GM13977 (cell line): ENCODE data around the gene TBC1D13.
"Not testable (repeated sequence)": the region's sequence is repeated elsewhere in the genome, so short reads cannot be mapped to it uniquely, and the experiment has no call there.

ENCODE experiments used
- DNase-seq: peaks from one replicate; pipeline ENCODE4 v3.0.0; 2012; ENCODE audit warnings: low spot score
- in situ Hi-C: fragments of 300-500 bp; cut with MboI; formaldehyde crosslinking; loops from one replicate; pipeline ENCODE4 v1.12.0; 2022; ENCODE audit warnings: low sequenced_read_pairs, low pct_unique_long_range_greater_than_20kb, mixed read lengths, inconsistent platforms; ENCODE audit not compliant: unreplicated experiment
- TF ChIP-seq, protein P1 (sequence below): IDR thresholded peaks from 2 replicates; pipeline ENCODE4 v1.5.1; 2012; ENCODE audit warnings: mild to moderate bottlenecking, control low read depth; ENCODE audit not compliant: insufficient read depth; ENCODE audit errors: extremely low read depth, missing control alignments

TBC1D13 gene

DNA sequence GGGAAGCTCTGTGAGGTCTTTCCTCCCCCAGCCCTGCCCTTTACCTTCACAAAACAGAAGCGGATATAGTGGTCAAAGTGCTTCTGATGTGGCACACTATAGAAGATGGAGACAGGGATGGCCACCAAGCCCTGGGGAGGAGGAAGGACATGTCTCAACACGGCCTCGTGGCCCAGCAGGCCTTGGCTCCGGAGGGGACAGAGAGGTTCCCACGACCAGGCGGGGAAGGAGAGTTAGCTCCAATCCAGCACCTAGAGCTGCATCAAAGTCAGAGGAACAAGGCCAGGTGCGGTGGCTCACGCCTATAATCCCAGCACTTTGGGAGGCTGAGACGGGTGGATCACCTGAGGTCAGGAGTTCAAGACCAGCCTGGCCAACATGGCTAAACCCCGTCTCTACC, 46.6 kb downstream of the TBC1D13 start:
- no peak for DNase-seq
- in situ Hi-C loops = no loop called here
- TF ChIP-seq, protein P1, sequence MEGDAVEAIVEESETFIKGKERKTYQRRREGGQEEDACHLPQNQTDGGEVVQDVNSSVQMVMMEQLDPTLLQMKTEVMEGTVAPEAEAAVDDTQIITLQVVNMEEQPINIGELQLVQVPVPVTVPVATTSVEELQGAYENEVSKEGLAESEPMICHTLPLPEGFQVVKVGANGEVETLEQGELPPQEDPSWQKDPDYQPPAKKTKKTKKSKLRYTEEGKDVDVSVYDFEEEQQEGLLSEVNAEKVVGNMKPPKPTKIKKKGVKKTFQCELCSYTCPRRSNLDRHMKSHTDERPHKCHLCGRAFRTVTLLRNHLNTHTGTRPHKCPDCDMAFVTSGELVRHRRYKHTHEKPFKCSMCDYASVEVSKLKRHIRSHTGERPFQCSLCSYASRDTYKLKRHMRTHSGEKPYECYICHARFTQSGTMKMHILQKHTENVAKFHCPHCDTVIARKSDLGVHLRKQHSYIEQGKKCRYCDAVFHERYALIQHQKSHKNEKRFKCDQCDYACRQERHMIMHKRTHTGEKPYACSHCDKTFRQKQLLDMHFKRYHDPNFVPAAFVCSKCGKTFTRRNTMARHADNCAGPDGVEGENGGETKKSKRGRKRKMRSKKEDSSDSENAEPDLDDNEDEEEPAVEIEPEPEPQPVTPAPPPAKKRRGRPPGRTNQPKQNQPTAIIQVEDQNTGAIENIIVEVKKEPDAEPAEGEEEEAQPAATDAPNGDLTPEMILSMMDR = no peak

DNA sequence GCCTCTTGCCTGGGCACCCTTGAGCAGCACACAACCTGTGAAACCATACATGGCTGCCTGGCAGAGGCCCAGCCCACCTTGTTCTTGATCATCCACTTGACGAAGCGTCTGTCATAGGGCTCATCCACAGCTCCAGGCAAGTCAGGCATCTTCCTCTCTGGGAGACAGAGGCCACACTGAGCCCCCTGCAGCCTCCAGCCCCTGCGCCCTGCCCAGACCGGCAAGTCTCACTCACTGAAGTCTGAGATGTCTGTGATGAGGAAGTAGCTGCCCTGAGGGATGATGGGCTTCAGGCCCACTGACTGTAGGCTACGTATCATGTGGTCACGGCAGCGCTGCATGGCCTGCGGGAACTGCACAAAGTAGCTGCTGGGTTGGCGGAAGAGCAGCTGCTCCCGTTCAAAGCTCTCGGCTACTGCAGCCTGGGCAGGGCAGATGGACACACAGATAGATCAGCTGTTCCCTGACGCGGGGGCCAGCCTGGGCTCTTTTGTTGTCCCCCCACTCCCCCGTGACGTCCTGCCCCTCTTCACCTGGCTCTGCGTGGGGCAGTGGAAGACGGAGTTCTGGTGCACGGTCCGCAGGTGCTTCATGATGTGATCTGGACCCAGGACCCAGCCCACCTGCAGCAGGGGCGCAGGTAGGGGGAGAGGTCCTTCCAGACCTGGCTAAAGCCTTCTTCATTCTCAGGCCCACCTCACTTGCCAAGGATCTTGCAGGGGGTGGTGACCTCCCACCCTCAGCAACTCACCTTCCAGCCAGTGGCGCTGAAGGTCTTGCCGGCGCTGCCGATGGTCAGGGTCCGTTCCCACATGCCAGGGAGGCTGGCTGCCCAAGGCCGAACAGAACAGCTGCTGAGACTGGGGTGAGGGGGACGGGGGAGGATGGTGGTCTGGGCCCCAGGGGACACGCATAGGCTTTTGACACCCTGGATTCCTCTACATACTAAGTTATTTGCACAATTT, 48.5 kb downstream of the TBC1D13 start:
- no peak for DNase-seq
- TF ChIP-seq, protein P1 = no peak
- in situ Hi-C loops = no loop called here

DNA sequence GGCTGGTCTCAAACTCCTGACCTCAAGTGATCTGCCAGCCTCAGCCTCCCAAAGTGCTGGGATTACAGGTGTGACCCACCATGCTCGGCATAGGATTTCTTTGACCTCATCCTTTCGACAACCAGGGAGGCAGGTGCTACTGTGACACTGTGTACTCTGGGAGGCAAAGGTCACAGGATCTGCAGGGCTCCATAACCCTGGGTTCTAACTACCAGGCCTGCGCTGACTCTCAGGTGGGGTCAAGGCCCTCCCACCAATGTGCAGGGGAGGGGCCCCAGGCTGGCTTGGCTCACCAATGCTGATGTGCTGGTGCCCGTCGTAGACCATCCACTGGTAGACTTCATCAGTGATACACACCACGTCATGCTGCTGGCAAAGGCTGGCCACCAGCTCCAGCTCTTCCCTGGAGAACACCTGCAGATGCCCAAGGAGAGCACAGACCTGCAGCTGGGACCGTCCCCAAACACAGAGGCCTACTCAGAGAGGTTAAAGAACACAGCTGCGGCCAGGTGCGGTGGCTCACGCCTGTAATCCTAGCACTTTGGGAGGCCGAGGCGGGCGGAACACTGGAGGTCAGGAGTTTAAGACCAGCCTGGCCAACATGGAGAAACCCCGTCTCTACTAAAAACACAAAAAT, 49.6 kb downstream of the TBC1D13 start:
- DNase-seq = no peak
- in situ Hi-C loops = no loop called here
- TF ChIP-seq, protein P1 = no peak

DNA sequence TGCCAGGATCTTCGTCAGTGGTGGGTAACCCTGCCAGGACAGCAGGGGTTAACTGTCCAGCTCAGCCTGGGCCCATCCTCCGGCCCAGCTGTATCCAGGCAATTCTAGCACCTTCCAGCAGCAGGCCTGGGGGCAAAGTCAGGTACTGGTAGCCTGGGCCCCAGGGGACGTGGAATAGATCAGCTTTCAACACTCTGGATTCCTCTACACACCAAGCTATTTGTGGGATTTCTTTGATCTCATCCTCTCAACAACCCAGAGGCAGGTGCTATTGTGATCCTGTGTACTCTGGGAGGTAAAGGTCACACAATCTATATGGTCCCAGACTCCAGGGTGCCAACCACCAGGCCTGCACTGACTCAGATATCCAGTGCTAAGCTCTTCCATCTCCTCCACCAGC, 51.3 kb downstream of the TBC1D13 start:
- no peak for DNase-seq
- TF ChIP-seq, protein P1 = no peak
- in situ Hi-C loops = no loop called here

DNA sequence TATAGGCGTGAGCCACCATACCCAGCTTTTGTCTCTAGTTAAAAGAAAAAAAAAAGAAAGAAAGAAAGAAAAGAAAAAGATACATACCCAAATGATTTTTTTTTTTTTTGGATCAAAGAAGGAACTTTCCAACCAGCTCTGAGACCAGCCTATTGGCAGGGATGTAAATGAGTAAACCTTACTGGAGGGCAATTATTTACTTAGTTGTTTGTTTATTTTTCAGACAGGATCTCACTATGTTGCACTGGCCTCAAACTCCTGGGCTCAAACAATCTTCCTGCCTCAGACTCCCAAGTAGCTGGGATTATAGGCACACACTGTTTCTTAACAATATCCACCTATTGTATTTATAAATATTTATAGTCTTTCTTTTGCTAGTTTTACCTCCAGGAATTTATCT, 53.5 kb downstream of the TBC1D13 start:
- in situ Hi-C loops = no loop called here
- TF ChIP-seq, protein P1 = no peak
- DNase-seq = no peak

DNA sequence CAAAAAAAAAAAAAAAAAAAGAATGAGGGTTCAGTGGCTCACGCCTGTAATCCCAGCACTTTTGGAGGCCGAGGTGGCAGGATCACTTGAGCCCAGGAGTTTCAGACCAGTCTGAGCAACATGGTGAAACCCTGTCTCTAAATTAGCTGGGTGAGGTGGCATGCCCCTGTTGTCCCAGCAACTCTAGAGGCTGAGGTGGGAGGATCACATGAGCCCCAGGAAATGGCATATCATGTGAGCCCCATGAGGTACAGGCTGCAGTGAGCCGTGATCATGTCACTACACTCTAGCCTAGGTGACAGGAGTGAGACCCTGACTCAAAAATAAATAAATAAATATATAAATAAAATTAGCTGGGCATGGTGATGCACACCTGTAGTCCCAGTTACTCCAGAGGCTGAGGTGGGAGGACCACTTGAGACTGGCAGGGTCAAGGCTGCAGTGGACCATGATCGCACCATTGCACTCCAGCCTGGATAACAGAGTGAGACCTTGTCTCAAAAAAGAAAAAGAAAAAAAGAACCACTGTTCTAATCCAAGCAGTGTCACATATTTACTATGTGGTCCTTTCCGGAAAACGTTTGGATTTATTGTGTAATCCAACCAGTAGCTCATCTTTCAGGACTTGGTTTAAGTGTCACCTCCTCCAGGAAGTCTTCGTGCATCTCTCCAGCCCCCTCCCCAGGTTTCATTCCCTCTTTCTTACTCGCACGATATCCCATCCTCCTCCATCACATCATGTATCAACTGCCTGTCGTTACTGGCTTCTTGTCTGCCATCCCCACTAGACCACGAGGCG, 54.8 kb downstream of the TBC1D13 start:
- no peak for DNase-seq
- in situ Hi-C loops = no loop called here
- TF ChIP-seq, protein P1 = no peak

DNA sequence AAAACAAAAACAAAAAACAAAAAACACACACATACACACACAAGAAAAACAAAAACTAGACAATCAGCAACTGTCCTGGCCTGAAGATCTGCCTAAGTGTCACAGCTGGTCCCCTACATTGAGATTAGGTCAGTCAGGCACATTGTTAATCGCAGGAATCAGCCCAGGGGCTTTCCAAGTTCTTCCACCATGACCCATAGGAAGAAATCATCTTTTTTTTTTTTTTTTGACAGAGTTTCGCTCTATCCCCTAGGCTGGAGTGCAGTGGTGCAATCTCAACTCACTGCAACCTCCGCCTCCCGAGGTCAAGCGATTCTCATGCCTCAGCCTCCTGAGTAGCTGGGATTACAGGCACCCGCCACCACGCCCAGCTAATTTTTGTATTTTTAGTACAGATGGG, 56.1 kb downstream of the TBC1D13 start:
- in situ Hi-C loops, DNase-seq: not testable (repeated sequence)
